ENCODE data around the gene PARM1.

DNA sequence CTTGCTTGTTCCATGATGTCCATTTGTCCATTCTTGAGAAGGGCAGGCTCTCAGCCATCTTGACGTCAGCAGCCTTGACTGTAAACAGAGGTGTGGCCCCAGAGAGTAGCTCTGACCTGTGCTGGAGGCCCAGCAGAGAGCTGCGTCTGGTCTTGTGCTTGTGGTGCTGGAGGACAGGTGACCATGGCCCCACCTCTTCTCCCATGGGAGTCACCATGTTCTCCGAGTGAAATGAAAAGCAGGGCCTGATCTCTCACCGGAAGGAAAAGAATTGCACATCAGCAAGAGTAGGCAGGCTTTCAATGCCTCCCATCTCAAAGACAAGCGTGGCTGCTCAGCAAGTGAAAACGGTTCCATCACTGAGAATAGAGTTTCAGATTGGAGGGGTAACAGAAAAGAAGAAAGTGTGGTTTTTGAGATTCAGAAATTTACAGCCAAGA, 11.5 kb downstream of the PARM1 start:
- TF ChIP-seq CTCF (IDR thresholded peaks at IDR 0.05) (no peak), POLR2A (IDR thresholded peaks at IDR 0.05) (no peak), EP300 (IDR thresholded peaks at IDR 0.05) (no peak), POLR2AphosphoS5 (IDR thresholded peaks at IDR 0.05) (no peak)
